GM23338 (cell line): Measurements from ENCODE around the gene LSM2.

Experiments
- CREB1 ChIP-seq: fragments of 250-450 bp; sonication (Bioruptor Pico); IDR thresholded peaks from 2 replicates; pipeline ENCODE4 v1.5.0; 2020; ENCODE audit warnings: low read depth, mild to moderate bottlenecking, moderate library complexity
- JUNB ChIP-seq: IDR thresholded peaks from one replicate; pipeline ENCODE4 v1.6.1; 2016; ENCODE audit warnings: antibody characterized with exemption; ENCODE audit not compliant: unreplicated experiment
- POLR2AphosphoS5 ChIP-seq: IDR thresholded peaks from 2 replicates; pipeline ENCODE4 v1.6.1; 2016; ENCODE audit warnings: antibody characterized with exemption, low read depth
- TF ChIP-seq, protein P1 (sequence below), 2 experiments: fragments of 200-600 bp in 1 of 2; sonication (generic) in 1 of 2; conservative IDR thresholded peaks; 2 replicates each; pipeline versions ENCODE4 v1.5.1 to v1.6.1; 2016 to 2017; ENCODE audit warnings: antibody characterized with exemption in 2 of 2, low read depth in 2 of 2, mild to moderate bottlenecking in 2 of 2, moderate library complexity in 1 of 2
- TF ChIP-seq, protein P2 (sequence below): IDR thresholded peaks from 2 replicates; pipeline ENCODE4 v1.6.1; 2016; ENCODE audit warnings: antibody characterized with exemption
- TF ChIP-seq, protein P3 (sequence below): IDR thresholded peaks from one replicate; pipeline ENCODE4 v1.6.1; 2018; ENCODE audit warnings: antibody characterized with exemption; ENCODE audit not compliant: unreplicated experiment

DNA sequence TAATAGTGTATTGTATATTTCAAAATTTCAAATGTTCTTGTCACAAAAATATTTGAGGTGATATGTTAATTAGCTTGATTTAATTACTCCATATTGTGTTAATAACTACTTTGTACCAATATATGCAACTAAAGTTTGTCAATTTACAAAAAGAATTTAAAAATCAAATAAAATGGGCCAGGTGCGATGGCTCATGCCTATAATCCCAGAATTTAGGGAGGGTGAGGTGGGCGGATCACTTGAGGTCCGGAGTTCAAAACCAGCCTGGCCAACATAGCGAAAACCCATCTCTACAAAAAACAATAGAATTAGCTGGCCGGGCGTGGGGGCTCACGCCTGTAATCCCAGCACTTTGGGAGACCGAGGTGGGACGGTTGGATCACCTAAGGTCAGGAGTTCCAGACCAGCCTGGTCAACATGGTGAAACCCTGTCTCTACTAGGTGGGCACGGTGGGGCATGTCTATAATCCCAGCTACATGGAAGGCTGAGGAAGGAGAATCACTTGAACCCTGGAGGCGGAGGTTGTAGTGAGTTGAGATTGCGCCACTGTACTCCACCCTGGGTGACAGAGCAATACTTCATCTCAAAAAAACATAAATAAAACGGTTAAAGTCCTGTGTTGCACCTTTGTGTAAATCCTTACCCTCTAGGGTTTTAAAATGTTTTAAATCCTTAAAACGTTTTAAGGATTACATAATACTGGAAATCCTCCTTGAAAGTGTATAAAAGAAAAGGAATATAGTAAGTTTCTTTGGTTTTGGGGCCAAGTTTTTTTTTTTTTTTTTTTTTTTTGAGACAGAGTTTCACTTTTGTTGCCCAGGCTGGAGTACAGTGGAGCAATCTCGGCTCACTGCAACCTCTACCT is 24.8 kb upstream of the LSM2 start:
- TF ChIP-seq, protein P1, sequence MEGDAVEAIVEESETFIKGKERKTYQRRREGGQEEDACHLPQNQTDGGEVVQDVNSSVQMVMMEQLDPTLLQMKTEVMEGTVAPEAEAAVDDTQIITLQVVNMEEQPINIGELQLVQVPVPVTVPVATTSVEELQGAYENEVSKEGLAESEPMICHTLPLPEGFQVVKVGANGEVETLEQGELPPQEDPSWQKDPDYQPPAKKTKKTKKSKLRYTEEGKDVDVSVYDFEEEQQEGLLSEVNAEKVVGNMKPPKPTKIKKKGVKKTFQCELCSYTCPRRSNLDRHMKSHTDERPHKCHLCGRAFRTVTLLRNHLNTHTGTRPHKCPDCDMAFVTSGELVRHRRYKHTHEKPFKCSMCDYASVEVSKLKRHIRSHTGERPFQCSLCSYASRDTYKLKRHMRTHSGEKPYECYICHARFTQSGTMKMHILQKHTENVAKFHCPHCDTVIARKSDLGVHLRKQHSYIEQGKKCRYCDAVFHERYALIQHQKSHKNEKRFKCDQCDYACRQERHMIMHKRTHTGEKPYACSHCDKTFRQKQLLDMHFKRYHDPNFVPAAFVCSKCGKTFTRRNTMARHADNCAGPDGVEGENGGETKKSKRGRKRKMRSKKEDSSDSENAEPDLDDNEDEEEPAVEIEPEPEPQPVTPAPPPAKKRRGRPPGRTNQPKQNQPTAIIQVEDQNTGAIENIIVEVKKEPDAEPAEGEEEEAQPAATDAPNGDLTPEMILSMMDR (conservative IDR thresholded peaks at IDR 0.05; ENCODE audit: low read depth in 2 of 2), result no peak
- TF ChIP-seq, protein P2, sequence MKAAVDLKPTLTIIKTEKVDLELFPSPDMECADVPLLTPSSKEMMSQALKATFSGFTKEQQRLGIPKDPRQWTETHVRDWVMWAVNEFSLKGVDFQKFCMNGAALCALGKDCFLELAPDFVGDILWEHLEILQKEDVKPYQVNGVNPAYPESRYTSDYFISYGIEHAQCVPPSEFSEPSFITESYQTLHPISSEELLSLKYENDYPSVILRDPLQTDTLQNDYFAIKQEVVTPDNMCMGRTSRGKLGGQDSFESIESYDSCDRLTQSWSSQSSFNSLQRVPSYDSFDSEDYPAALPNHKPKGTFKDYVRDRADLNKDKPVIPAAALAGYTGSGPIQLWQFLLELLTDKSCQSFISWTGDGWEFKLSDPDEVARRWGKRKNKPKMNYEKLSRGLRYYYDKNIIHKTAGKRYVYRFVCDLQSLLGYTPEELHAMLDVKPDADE, result no peak
- TF ChIP-seq, protein P3, sequence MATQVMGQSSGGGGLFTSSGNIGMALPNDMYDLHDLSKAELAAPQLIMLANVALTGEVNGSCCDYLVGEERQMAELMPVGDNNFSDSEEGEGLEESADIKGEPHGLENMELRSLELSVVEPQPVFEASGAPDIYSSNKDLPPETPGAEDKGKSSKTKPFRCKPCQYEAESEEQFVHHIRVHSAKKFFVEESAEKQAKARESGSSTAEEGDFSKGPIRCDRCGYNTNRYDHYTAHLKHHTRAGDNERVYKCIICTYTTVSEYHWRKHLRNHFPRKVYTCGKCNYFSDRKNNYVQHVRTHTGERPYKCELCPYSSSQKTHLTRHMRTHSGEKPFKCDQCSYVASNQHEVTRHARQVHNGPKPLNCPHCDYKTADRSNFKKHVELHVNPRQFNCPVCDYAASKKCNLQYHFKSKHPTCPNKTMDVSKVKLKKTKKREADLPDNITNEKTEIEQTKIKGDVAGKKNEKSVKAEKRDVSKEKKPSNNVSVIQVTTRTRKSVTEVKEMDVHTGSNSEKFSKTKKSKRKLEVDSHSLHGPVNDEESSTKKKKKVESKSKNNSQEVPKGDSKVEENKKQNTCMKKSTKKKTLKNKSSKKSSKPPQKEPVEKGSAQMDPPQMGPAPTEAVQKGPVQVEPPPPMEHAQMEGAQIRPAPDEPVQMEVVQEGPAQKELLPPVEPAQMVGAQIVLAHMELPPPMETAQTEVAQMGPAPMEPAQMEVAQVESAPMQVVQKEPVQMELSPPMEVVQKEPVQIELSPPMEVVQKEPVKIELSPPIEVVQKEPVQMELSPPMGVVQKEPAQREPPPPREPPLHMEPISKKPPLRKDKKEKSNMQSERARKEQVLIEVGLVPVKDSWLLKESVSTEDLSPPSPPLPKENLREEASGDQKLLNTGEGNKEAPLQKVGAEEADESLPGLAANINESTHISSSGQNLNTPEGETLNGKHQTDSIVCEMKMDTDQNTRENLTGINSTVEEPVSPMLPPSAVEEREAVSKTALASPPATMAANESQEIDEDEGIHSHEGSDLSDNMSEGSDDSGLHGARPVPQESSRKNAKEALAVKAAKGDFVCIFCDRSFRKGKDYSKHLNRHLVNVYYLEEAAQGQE, result no peak
- no peak for TF ChIP-seq JUNB
- TF ChIP-seq CREB1, result no peak
- no peak for TF ChIP-seq POLR2AphosphoS5
